NK-92 (cell line): ENCODE data around the gene SCNN1B.
"Not testable (repeated sequence)": the region's sequence is repeated elsewhere in the genome, so short reads cannot be mapped to it uniquely, and the experiment has no call there.

Source experiments
- DNase-seq: peaks from one replicate; lab custom pipeline; 2025; ENCODE audit not compliant: unreplicated experiment; lab: John Stamatoyannopoulos, UW

SCNN1B gene

DNA sequence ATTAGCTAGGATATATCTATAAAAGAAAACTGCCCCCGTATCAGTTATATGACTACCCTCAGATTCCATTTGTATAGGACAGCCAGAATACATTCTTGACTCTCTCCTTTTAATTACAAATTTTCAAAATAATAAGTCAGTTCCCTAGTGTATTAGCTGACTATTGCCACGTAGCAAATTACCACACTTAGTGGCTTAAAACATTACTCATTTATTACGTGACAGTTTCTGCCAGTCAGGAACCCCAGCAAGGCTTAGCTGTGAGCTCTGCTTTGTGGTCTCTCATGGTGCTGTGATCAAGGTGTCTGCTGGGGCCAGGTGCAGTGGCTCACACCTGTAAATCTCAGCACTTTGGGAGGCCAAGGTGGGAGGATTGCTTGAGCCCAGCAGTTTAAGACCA lies 13.9 kb upstream of the SCNN1B start:
- no peak for DNase-seq

DNA sequence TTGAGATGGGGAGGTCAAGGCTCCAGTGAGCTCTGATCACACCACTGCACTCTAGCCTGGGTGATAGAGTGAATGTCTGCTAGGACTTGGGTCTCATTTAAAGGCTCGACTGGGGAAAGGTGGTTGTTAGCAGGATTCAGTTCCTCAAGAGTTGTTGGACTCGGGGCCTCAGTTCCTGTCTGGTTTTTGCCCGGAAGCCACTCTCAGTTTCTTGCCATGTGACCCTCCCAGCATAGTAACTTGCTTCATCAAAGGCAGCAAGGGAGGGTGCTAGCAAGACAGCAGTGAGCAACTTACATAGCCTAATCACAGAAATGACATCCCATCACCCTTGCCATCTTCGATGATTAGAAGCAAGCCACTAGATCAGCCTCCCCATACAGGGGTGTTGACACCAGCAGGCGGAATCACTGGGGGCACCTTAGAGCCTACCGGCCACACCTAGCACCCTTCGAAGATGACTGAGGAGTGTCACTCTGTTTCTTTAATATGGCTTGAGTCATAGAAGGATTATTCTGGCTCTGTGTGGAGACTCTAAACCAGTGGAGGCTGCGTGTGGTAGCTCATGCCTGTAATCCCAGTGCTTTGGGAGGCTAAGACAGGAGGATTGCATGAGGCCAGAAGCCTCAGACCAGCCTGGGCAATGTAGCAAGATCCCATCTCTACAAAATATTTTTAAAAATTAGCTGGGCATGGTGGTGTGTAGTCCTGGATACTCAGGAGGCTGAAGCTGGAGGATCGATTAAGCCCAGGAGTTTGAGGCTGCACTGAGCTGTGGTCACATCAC lies 13.2 kb upstream of the SCNN1B start:
- DNase-seq: no peak

DNA sequence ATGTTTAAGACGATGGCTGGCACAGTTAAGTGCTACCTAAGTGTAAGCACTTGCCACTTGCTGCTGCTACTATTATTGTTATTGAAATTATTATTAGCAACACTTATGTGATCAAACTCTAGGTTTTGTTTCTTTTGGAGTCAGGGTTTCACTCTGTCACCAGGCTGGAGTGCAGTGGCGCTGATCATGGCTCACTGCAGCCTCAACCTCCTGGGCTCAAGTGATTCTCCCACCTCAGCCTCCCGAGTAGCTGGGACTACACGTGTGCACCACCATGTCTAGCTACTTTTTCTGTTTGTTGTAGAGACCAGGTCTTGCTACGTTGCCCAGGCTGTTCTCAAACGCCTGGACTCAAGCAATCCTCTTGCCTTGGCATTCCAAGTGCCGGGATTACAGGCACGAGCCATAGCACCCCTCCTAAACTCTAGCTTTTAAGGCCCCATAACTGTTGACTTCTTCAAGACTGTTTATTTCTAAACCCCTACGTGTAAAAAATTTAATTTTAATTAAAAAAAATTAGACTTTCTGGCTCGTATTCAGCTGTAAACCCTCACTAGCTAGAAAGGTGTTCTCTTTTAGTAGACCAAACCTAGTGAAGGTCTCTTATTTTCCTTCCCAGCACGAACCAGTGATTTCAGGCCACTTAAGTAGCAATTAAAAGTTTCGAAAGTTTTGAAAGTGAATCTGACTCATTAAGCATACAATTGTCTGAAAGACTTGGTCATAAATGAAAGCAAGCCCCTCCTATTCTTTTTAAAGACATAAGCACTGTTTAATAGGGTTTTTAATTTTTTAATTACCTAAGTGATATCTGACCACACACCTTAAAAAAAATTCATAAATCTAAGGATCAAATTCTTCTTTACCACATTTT lies 11.7 kb upstream of the SCNN1B start:
- no peak for DNase-seq

DNA sequence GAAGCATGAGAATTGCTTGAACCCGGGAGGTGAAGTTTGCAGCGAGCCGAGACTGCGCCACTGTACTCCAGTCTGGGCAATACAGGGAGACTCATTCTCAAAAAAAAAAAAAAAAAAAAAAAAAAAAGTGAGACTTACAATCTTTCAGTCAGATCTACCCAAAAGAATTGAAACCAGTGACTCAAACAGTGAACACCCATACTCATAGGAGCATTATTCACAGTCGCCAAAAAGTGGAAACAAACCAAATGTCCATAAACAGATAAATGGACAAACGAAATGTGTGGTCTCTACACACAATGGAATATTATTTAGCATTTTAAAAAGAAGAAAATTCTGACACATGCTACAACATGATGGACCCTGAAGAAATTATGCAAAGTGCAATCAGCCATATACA lies 9.1 kb upstream of the SCNN1B start:
- no peak for DNase-seq

DNA sequence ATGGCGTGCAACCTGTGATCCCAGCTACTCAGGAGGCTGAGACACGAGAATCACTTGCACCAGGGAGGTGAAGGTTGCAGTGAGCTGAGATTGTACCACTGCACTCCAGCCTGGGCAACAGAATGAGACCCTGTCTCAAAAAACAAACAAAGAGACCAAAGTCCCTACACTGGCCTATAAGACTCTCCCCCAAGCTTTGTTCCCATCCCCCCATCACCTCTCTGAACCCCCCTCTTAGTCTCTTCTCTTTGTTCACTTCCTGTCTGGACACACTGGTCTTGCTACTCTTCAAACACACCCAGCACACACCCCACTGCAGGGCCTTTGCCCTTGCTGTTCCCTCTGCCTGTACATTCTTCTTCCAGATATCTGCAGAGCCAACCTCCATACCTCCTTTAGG lies 7.8 kb upstream of the SCNN1B start:
- DNase-seq: no peak

DNA sequence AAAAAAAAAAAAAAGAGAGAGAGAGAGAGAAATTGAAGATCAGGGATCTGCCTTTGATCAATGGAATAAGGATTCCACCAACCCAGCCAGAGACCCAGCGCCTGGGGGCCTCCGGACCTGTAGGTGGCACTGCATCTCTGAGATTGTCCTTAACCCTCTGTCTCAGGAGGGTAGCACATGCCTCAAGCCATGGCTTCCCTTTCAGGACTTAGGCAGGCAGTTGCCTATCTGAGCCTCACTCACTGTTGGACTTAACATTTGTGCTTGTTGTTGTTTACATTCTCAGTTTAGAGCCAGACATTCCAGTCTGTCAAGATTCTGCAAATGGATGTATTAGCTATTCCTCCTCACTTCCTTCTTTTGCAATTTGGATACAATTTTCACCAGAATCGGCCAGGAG lies 5.1 kb upstream of the SCNN1B start:
- DNase-seq: no peak

DNA sequence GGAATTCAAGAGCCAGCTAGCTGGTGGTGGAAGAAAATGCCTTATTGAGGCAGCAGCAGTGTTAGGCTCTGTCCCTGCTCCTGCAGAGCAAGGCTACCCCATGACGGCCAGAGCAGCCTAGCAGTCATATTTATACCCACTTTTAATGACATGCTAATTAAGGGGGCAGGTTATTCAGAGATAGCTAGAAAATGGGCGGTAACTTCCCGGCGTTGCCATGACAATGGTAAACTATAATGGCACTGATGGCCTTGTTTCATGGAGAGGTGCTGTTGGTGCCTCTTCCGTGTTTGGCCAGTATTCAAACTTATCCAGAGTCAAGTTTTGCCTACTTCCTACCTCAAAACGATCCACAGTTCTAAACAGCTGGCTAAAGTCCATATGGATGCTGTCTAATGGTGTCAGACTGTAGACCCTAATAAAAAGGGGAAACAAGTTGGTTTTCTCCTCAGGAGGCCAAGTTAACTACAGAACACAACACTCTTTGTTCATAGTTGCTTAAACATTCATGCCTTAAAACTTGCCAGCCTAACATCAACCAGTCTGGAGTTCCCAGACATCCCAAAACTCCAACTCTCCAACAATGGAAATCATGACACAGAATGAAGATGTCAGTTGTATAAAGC lies 3.7 kb upstream of the SCNN1B start:
- DNase-seq: no peak

DNA sequence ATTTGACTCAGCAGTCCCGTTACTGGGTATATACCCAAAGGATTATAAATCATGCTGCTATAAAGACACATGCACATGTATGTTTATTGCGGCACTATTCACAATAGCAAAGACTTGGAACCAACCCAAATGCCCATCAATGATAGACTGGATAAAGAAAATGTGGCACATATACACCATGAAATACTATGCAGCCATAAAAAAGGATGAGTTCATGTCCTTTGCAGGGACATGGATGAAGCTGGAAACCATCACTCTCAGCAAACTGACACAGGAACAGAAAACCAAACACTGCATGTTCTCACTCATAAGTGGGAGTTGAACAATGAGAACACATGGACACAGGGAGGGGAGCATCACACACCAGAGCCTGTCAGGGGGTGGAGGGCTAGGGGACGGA lies 2.3 kb upstream of the SCNN1B start:
- DNase-seq: not testable (repeated sequence)

DNA sequence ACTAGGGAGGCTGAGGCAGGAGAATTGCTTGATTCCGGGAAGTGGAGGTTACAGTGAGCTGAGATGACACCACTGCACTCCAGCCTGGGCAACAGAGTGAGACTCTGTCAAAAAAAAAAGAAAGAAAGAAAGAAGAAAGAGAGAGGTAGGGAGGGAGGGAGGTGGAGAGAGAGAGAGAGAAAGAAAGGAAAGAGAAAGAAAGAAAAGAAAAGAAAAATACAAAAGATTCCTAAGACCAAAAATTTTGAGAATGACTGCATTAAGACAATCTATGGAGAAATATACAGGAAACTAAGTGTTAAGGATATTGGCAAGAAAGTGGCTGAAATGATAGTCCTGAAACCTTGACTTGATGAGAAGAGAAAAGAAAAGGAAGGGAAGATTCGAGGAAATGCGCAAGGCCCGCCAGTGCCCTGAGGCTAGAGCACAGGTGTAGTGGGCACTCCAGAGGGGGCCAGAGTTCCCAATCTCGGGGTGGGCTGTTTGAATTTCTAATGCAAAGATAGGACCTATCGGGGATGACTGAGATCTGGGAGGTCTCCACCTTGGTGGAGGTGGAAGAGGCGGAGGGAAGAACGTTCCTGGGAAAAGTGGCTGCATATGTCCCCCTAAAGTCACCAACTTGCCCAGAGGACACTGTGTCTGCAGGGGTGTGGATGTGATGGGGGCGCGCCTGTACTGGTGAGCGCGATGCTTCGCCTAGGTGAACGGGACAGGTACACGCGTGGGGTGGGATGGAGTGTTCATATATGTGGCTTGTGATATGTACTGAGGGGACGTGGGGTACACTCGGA lies 654 bp upstream of the SCNN1B start:
- no peak for DNase-seq

DNA sequence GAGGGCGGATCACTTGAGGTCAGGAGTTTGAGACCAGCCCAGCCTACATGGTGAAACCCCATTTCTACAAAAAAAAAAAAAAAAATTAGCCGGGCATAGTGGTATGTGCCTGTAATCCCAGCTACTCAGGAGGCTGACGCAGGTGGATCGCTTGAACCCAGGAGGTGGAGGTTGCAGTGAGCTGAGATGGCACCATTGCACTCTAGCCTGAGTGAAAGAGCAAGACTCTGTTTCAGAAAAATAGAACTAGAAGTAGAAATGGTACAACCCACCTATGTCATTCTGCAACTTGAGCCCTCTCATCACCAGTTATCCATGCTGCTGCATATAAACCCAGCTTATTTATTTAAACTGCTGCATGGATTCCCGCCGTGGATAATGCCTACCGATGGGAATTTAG lies 1.6 kb downstream of the SCNN1B start:
- DNase-seq: no peak

DNA sequence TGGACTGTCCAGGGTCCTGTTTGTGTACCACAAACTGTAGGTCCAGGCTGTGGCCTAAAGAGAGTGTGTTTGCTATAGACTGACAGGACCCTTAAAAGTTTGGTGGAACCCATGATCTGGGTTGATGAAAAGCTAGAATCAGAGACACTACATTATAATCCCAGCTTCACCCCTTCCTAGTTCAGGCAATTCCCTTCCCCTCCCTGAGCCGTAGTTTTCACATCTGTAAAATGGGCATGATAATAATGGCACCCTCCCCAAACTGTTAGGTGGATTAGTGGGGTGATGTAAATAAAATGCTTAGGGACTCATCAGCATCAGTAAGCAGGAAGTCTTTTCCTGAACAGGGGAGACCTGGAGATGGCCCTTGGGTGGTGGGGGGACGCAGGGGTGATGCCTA lies 2.5 kb downstream of the SCNN1B start:
- no peak for DNase-seq

DNA sequence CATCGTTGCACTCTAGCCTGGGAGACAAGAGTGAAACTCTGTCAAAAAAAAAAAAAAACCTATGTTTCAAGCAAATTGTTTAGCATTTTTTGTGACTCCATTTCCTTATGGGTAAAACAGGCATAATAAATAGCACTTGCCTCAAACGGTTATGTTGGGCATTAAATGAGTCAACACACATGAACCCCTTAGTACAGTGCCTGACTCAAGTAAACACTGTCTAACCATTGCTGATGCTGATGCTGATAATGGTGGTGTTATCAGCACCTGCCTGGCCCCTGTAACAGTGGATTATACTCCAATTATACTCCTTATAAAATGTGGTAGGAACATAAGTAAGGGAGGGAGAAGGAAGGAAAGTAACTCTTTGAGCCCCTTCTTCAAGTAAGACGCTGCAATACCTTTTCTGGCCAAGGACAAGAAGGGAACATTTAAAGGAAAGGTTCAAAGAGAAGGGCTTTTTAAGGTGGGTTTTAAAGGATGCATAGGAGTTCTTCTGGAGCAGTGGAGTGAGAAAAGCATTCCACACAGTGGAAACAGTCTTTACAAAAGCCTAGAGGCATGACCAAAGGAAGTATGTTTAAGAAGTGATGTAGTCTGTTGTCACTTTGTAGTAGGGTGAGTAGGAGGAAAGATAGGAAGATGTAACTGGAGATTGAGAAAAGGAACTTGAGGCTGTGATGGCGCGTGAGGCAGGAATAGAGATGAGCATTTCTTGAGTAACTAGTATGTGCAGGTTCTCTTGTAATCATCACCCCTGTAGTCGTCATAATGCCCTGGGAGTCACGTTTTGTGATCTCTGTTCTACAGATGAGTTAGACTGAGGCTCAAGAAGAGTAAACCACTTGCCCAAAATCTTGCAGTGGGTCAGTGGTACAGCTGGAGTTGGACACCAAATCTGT lies 4.3 kb downstream of the SCNN1B start:
- DNase-seq: no peak

DNA sequence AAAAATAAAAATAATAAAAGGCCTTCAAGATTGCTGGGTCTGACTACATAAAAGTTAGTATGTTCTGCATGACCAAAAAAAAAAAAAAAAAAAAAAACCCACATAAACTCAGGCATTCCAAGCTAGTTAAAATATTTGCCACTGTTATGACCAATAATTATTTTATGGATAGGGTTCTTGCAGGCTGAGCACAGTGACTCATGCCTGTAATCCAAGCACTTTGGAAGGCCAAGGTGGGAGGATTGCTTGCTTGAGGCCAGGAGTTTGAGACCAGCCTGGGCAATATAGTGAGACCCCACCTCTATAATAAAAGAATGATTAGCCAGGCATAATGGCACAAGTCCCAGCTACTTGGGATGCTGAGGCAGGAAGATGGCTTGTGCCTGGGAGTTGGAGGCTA lies 8.1 kb downstream of the SCNN1B start:
- no peak for DNase-seq

DNA sequence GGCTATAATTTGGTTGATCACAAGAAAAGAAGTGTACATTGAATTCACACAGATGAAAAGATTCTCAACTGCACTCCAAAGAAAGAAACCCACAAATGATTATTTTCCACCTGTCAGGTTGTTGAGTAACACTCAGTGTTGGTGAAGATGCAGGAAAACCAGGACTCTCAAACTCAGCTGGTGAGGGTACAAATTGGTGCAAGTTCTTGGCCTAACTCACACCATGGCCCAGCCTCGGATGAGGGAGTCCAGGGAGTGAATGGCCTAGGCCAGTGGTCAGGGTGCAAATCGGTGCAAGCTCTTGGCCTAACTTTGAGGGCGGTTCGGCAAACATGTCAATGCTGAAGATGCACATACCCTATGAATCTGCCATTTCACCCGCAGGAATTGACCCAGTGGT lies 8.6 kb downstream of the SCNN1B start:
- DNase-seq: no peak

DNA sequence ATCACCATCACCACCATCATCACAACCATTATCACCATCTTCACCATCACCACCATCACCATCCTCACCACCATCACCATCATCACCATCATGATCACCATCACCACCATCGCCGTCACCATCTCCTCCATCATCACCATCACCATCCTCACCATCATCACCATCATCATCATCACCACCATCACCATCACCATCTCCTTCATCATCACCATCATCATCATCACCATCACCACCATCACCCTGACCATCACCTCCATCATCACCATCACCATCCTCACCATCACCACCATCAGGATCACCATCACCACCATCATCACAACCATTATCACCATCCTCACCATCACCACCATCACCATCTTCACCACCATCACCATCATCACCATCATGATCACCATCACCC lies 14.1 kb downstream of the SCNN1B start:
- no peak for DNase-seq

DNA sequence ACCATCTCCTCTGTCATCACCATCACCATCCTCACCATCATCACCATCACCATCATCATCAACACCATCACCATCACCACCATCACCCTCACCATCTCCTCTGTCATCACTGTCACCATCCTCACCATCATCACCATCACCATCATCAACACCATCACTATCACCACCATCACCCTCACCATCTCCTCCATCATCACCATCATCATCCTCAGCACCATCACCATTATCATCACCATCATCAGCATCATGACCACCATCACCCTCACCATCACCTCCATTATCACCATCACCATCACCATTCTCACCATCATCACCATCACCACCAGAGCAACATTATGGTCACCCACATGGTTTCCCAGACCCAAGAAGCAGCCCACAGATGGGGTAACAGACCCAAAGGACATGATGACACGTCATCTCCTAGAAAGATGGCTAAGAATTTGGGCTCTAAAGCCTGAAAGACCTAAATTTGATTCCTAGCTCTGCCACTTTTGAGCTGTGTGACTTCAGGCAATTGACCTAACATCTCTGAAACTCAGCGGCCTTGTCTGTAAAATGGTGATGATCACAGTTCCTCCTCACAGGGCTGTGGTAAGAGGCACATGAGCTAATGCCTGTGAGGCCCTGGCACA lies 14.6 kb downstream of the SCNN1B start:
- DNase-seq: no peak

DNA sequence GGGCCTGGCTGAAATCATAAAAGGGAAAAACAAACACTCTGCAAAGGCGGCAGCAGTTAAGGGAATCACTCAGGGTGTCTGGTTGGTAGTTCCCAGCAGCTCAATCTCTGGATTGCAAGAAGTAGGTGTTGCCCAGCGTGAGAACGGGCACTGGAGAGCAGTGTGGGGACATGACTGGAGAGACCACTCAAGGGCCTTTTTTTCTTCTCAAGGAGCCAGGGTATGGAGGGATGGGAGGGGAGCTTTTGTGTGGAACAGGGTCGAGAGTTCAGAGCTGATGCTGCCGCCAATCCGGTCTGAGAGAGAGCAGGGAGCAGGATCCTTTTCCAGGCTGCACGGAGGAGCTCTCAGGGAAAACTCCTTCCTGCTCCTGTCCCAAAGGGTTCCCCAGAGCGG lies 15.2 kb downstream of the SCNN1B start:
- no peak for DNase-seq

DNA sequence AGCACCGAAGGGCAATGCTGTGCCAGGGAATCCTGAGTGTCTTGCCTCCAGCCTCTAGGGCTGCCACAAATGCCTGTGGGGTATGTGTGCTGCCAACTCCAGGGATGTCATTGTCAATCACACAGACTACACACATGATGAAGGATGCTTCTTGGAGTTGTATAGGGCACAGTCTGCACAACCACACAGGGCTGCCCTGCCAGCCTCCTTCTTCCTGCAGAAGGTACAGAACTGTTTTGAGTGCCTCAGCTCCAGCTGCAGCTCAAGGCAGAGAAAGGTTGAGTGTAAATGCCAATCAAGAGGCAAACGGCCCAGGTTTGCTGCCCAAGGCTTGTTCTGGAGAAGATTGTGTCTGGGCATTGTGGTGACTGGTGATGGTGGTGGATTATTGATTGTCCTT lies 15.6 kb downstream of the SCNN1B start:
- DNase-seq: no peak

DNA sequence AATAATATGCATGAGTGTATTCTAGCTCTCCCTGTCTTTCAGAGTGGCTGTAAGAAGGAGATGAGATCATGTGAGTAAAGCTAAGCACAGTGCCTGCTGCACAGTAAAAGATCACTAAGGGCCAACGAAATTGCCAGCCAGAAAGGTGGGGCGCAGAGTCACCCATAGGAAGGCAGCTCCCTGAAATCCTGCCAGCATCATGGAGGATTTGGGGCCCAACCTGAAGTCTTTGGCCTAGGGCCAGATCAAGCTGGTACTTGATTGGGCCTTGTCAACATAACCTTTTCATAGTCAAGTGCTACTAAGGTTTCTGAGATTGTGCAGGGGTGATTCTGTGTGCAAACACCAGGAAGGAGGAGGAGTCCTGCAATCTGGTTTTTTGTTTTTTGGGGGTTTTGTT lies 16.5 kb downstream of the SCNN1B start:
- no peak for DNase-seq
